C4-2B (cell line): ENCODE data around the gene NIM1K.

ENCODE experiments used
- ZFX ChIP-seq: fragments of 450-650 bp; IDR thresholded peaks from 2 replicates; pipeline ENCODE4 v1.6.1; 2017
- TF ChIP-seq, protein P1 (sequence below): fragments of 450-650 bp; conservative IDR thresholded peaks from 2 replicates; pipeline ENCODE4 v1.5.1; 2017; ENCODE audit warnings: mild to moderate bottlenecking

DNA sequence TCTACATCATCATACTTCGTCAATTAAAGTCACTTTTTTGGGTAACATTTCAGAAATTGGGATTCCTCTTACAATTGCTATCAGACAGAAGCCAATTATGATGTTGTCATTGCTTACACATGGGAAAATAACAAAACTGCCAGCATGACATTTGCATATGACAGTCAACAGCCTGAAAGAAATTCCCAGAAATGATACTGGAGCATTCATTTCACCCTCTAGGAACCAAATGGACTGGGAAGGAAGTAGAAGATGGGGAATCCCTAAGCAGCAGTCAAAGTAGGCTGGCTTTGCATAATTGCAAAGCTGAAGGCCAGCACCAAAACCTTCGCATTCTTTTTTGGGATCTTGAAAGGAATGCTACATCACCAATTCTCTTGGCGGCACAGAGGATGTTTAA, 110.5 kb downstream of the NIM1K start:
- TF ChIP-seq, protein P1, sequence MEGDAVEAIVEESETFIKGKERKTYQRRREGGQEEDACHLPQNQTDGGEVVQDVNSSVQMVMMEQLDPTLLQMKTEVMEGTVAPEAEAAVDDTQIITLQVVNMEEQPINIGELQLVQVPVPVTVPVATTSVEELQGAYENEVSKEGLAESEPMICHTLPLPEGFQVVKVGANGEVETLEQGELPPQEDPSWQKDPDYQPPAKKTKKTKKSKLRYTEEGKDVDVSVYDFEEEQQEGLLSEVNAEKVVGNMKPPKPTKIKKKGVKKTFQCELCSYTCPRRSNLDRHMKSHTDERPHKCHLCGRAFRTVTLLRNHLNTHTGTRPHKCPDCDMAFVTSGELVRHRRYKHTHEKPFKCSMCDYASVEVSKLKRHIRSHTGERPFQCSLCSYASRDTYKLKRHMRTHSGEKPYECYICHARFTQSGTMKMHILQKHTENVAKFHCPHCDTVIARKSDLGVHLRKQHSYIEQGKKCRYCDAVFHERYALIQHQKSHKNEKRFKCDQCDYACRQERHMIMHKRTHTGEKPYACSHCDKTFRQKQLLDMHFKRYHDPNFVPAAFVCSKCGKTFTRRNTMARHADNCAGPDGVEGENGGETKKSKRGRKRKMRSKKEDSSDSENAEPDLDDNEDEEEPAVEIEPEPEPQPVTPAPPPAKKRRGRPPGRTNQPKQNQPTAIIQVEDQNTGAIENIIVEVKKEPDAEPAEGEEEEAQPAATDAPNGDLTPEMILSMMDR = no peak
- no peak for TF ChIP-seq ZFX
